Trophoblast cell (in vitro differentiated cells and primary cell): ENCODE results near the gene RAD51B.

Experiments used
- DNase-seq, 2 donors: peaks; one replicate each; pipeline ENCODE4 v3.0.0-alpha.2; 2016
- H2AFZ ChIP-seq: 2 replicates; pipeline ENCODE4 v1.6.1; 2013; ENCODE audit warnings: low read length, moderate library complexity, mild to moderate bottlenecking; ENCODE audit not compliant: insufficient read depth, poor library complexity
- H2AK5ac ChIP-seq: 2 replicates; pipeline ENCODE4 v1.6.1; 2013; ENCODE audit warnings: mild to moderate bottlenecking, low read length
- H2BK120ac ChIP-seq: 2 replicates; pipeline ENCODE4 v1.6.1; 2013; ENCODE audit warnings: low read length, mild to moderate bottlenecking, moderate library complexity; ENCODE audit not compliant: insufficient read depth, poor library complexity
- H2BK12ac ChIP-seq: 2 replicates; pipeline ENCODE4 v1.6.1; 2013; ENCODE audit warnings: mild to moderate bottlenecking, low read length, moderate library complexity
- H2BK5ac ChIP-seq: 2 replicates; pipeline ENCODE4 v1.6.1; 2013; ENCODE audit warnings: low read length, low read depth, moderate library complexity, mild to moderate bottlenecking; ENCODE audit not compliant: poor library complexity
- H3K14ac ChIP-seq: 2 replicates; pipeline ENCODE4 v1.6.1; 2013; ENCODE audit warnings: mild to moderate bottlenecking, low read length
- H3K18ac ChIP-seq: 2 replicates; pipeline ENCODE4 v1.6.1; 2013; ENCODE audit warnings: mild to moderate bottlenecking, low read length
- H3K23ac ChIP-seq: 2 replicates; pipeline ENCODE4 v1.6.1; 2013; ENCODE audit warnings: low read length
- H3K27ac ChIP-seq: 2 replicates; pipeline ENCODE4 v1.5.1; 2013; ENCODE audit warnings: low read depth, mild to moderate bottlenecking, inconsistent platforms, low read length, moderate library complexity
- H3K27me3 ChIP-seq: 2 replicates; pipeline ENCODE4 v1.6.1; 2013; ENCODE audit warnings: inconsistent platforms, mild to moderate bottlenecking, low read length, moderate library complexity; ENCODE audit not compliant: insufficient read depth
- H3K36me3 ChIP-seq, 2 experiments: 1 replicate in 1 of 2; 2 replicates in 1 of 2; pipeline ENCODE4 v1.6.1; 2013; ENCODE audit warnings: low read length in 2 of 2, mild to moderate bottlenecking in 2 of 2, moderate library complexity in 1 of 2; ENCODE audit not compliant: insufficient read depth in 2 of 2, control insufficient read depth in 1 of 2
- H3K4ac ChIP-seq: 2 replicates; pipeline ENCODE4 v1.6.1; 2013; ENCODE audit warnings: low read depth, mild to moderate bottlenecking, low read length, moderate library complexity
- H3K4me1 ChIP-seq, 2 experiments: 1 replicate in 1 of 2; 2 replicates in 1 of 2; pipeline ENCODE4 v1.6.1; 2013; ENCODE audit warnings: low read length in 2 of 2, mild to moderate bottlenecking in 2 of 2, moderate library complexity in 1 of 2; ENCODE audit not compliant: insufficient read depth in 2 of 2, control insufficient read depth in 1 of 2
- H3K4me2 ChIP-seq: 2 replicates; pipeline ENCODE4 v1.6.1; 2013; ENCODE audit warnings: inconsistent platforms, mild to moderate bottlenecking, low read length, moderate library complexity
- H3K4me3 ChIP-seq: 2 replicates; pipeline ENCODE4 v1.5.1; 2013; ENCODE audit warnings: mild to moderate bottlenecking, low read depth, low read length, inconsistent platforms
- H3K79me1 ChIP-seq: one replicate; pipeline ENCODE4 v1.6.1; 2013; ENCODE audit warnings: low read length
- H3K79me2 ChIP-seq: 2 replicates; pipeline ENCODE4 v1.6.1; 2013; ENCODE audit warnings: low read length, mild to moderate bottlenecking; ENCODE audit not compliant: control insufficient read depth, insufficient read depth, poor library complexity
- H3K9ac ChIP-seq: 2 replicates; pipeline ENCODE4 v1.6.1; 2013; ENCODE audit warnings: mild to moderate bottlenecking, low read length
- H3K9me3 ChIP-seq: 2 replicates; pipeline ENCODE4 v1.6.1; 2013; ENCODE audit warnings: low read depth, mild to moderate bottlenecking, control low read depth, inconsistent platforms, low read length; ENCODE audit not compliant: insufficient read depth
- H4K12ac ChIP-seq: 2 replicates; pipeline ENCODE4 v1.6.1; 2013; ENCODE audit warnings: low read depth, mild to moderate bottlenecking, low read length, moderate library complexity
- H4K8ac ChIP-seq: 2 replicates; pipeline ENCODE4 v1.6.1; 2013; ENCODE audit warnings: low read depth, mild to moderate bottlenecking, low read length, moderate library complexity
- H4K91ac ChIP-seq: one replicate; pipeline ENCODE4 v1.6.1; 2013; ENCODE audit warnings: low read depth, mild to moderate bottlenecking, low read length, moderate library complexity
- WGBS: extraction: QIAGEN DNeasy Blood & Tissue Kit; methylation state at CpG from one replicate; pipeline ENCODE4 v1.1.7; 2013; ENCODE audit warnings: missing lambda C conversion rate; ENCODE audit not compliant: insufficient read length, insufficient coverage; ENCODE audit errors: extremely low coverage; 5-methylcytosine and 5-hydroxymethylcytosine counted together

Gene RAD51B

DNA sequence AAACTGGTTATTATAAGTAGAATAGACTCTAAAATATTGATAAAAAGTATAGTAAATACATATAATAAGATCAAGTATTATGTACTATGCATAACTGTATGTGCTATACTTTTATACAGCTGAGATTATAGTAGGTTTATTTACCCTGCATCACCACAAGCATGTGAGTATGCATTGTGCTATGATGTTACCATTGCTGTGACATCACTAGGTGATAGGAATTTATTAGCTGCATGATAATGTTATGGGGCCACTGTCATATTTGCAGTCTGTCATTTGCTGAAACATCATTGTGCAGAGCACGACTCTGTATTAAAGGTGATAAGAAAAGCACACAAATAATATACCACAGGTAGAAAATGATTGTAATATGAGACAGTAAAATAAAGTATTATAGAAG is 587.7 kb downstream of the RAD51B start:
- Histone ChIP-seq H2BK120ac (no peak overlapping the region), H3K79me2 (peaks cover 5% of the 10 kb centered on the region), H4K91ac (no peak overlapping the region), H3K4me3 (no peak overlapping the region), H2BK5ac (no peak overlapping the region), H3K27me3 (no peaks in the 10 kb centered on the region), H2BK12ac (no peak overlapping the region), H3K4me2 (no peak overlapping the region), H3K18ac (no peak overlapping the region), H3K79me1 (peaks cover 22% of the 10 kb centered on the region), H3K9ac (no peak overlapping the region), H3K4ac (no peak overlapping the region), H2AFZ (no peak overlapping the region), H3K27ac (no peak overlapping the region), H2AK5ac (no peak overlapping the region), H3K36me3 (no peaks in the 10 kb centered on the region), H3K14ac (no peak overlapping the region), H3K9me3 (no peaks in the 10 kb centered on the region), H4K8ac (no peak overlapping the region), H3K23ac (no peak overlapping the region), H4K12ac (no peak overlapping the region), H3K4me1 (peaks cover 15 to 17% of the 10 kb centered on the region in 2 experiments)
- no CpG with 5 or more reads among the region's 1 CpG for WGBS
- no peak for DNase-seq

DNA sequence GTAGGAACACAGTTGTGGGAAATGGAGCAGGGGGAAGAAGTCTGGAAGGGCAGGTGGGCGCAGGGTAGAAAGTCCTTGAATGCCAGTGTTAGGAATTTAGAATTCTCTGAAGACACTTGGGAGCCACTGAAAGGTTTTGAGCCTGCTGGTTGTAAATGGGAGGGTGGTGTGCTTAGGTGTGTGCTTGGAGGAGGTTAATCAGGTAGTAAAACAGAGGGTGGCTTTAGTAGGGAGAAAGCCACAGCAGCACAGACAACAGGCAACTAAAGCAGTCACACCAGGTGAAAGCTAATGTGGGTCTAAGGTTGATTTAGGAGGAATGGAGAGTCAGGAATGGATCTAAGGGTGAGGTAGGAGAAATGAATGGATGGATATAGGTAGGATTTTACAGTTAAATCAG is 588.2 kb downstream of the RAD51B start:
- Histone ChIP-seq H3K4me1 (peaks cover 10 to 12% of the 10 kb centered on the region in 2 experiments), H2AFZ (no peak overlapping the region), H3K79me1 (peaks cover 17% of the 10 kb centered on the region), H3K27ac (no peak overlapping the region), H4K91ac (peak overlapping the region; percentile 67), H2BK12ac (peak overlapping the region; percentile 77), H2BK5ac (no peak overlapping the region), H3K23ac (no peak overlapping the region), H2BK120ac (peak overlapping the region; percentile 21), H4K12ac (no peak overlapping the region), H3K9ac (no peak overlapping the region), H3K79me2 (peaks cover 2% of the 10 kb centered on the region), H3K4me2 (no peak overlapping the region), H3K36me3 (no peaks in the 10 kb centered on the region), H4K8ac (peak overlapping the region; percentile 53), H3K18ac (peak overlapping the region; percentile 55), H3K27me3 (no peaks in the 10 kb centered on the region), H2AK5ac (peak overlapping the region; percentile 71), H3K4ac (no peak overlapping the region), H3K4me3 (no peak overlapping the region), H3K9me3 (no peaks in the 10 kb centered on the region), H3K14ac (peak overlapping the region; percentile 65)
- WGBS: no CpG with 5 or more reads among the region's 1 CpG
- DNase-seq: no peak

DNA sequence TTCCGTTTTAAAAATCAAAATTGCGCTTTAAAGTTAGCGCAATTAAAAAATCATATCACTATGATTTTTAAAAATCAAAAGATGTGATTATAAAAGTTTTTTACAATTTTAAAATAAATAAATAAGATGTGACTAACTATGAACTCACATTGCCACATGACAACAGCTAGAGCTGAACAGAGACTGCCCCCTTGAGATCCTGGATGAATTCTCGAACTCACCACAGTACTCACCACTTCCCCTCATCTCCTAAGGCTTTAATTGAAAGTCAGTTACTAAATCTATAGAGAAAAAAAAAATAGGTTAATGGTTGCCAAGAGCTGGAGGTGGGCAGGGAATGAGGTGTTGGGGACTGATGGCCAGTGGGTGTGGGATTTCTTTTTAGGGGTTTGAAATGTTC is 589.1 kb downstream of the RAD51B start:
- H3K36me3 ChIP-seq: no peaks in the 10 kb centered on the region
- H4K91ac ChIP-seq: no peak overlapping the region
- no peaks in the 10 kb centered on the region for H3K9me3 ChIP-seq
- H3K9ac ChIP-seq: no peak overlapping the region
- no peak overlapping the region for H2AK5ac ChIP-seq
- no CpG with 5 or more reads among the region's 4 CpGs for WGBS
- H2BK5ac ChIP-seq: no peak overlapping the region
- no peak overlapping the region for H3K4me2 ChIP-seq
- no peak for DNase-seq
- peaks cover 13% of the 10 kb centered on the region for H3K79me1 ChIP-seq
- no peak overlapping the region for H4K12ac ChIP-seq
- peaks cover 6 to 9% of the 10 kb centered on the region in 2 experiments for H3K4me1 ChIP-seq
- no peak overlapping the region for H2BK12ac ChIP-seq
- no peaks in the 10 kb centered on the region for H3K79me2 ChIP-seq
- no peak overlapping the region for H3K4me3 ChIP-seq
- no peak overlapping the region for H3K23ac ChIP-seq
- no peak overlapping the region for H2AFZ ChIP-seq
- no peaks in the 10 kb centered on the region for H3K27me3 ChIP-seq
- H3K27ac ChIP-seq: no peak overlapping the region
- H3K14ac ChIP-seq: no peak overlapping the region
- H2BK120ac ChIP-seq: no peak overlapping the region
- H4K8ac ChIP-seq: no peak overlapping the region
- H3K4ac ChIP-seq: peak overlapping the region; percentile 66
- H3K18ac ChIP-seq: no peak overlapping the region

DNA sequence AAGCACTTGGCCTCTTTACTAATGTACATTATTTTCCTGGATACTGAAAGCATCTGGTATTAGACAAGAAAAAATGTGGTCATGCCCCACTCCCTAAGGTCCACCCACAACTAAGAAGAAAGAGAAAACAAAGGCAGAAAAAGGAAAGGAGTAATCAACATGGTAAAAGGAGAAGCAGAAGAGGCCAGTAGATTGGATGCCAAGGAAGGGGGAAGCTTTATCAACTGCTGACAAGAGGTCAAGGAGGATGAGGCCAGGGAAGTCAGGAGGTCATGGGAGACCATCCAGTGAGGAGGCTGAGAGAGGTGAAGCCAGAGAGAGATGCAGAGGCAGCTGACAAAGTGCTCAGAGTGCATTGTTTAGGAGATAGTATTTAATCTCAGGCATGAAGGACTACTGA is 589.8 kb downstream of the RAD51B start:
- H3K23ac ChIP-seq: no peak overlapping the region
- H4K12ac ChIP-seq: no peak overlapping the region
- H3K4ac ChIP-seq: no peak overlapping the region
- H3K18ac ChIP-seq: no peak overlapping the region
- H4K8ac ChIP-seq: no peak overlapping the region
- H3K9ac ChIP-seq: no peak overlapping the region
- no peaks in the 10 kb centered on the region for H3K27me3 ChIP-seq
- peak overlapping the region; percentile 39 for H2BK5ac ChIP-seq
- no peak overlapping the region for H2BK120ac ChIP-seq
- H2BK12ac ChIP-seq: peak overlapping the region; percentile 69
- H3K36me3 ChIP-seq: no peaks in the 10 kb centered on the region
- H2AK5ac ChIP-seq: peak overlapping the region; percentile 79
- H3K79me2 ChIP-seq: no peaks in the 10 kb centered on the region
- no peak overlapping the region for H3K4me3 ChIP-seq
- H4K91ac ChIP-seq: no peak overlapping the region
- H3K4me1 ChIP-seq: peaks cover 6 to 9% of the 10 kb centered on the region in 2 experiments
- H3K27ac ChIP-seq: no peak overlapping the region
- no peak overlapping the region for H3K14ac ChIP-seq
- DNase-seq: peak in 1 of 2 donors; percentile 46
- no peaks in the 10 kb centered on the region for H3K9me3 ChIP-seq
- no peak overlapping the region for H2AFZ ChIP-seq
- H3K4me2 ChIP-seq: no peak overlapping the region
- H3K79me1 ChIP-seq: peaks cover 13% of the 10 kb centered on the region
